8988T (cell line): ENCODE measurements around the gene GARIN5A.

Experiments used
- DNase-seq: peaks from one replicate; pipeline ENCODE4 v3.0.0; 2011

GARIN5A gene

DNA sequence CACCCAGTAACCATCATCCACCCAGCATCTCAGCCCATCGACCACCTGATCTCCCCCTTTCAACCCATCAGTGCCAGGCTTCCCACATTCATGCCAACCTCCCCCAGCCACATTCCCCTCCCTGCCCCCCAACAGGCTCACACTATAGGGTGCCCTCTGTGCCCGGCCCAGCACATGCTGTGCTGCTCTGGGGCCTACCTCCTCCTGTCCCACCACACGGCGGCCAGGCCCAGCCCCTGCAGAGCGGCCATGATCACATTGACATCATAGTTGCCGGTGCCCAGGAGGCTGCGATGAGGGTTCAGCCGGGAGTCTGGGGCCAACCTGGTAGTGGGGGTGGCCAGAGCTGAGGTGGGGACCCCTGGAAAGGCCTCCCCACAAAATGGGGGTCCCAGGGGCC, 30.7 kb upstream of the GARIN5A start:
- DNase-seq = no peak

DNA sequence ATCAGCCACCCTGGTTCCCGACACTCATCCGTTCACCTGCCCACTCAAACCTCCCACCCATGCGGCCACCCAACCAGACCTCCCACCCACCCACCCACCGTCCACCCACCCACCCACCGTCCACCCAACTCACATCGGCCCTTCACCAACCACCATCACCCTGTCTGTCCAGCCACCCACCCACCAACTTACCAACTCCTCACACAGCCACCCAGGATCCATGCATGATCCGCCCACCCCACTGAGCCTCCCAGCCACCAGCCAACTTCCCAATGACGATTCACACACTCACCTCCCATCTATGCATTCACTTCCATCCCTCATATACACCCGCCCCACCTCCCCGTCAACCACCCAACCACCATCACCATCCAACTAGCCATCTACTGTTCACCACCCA, 30.1 kb upstream of the GARIN5A start:
- no peak for DNase-seq

DNA sequence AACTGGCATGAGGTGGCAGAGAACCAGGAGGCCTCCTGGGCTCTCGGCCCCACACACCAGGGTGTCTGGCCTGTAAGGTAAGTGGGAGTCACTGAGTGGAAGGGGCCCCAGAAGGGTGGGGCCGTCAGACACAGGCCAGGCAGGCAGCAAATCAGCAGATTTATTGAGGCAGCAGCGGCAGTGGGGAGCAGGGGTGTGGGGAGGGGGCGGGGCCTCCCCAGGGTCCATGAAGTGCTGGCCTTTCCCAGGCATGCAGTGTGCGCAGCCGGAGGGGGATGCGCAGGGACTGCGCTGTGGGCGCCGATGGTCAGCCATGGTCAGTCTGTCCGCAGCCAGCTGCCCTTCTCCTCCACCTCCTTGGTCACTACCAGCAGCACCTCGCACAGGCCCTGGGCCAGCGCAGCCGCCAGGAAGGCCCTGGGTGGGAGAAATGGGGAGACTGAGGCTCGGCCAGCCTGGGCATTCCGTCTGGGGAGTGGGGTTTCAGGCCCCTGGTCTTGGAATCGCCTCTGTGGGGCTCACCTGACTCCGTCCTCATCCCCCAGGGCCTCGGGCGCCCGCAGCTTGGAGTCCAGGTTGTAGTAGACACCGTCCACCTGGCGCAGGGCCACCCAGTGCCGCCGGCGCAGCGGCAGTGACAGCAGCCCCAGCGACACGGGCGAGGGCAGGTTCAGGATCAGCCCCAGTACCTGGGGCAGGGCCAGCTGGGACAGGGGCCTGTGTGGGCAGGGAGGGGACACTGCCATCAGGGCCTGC, 29.4 kb upstream of the GARIN5A start:
- DNase-seq = no peak

GRCh38 chr19:50501568-50502475, 25.2 kb upstream of the GARIN5A start:
- no peak for DNase-seq

- DNase-seq = no peak
Observed at GRCh38 chr19:50501186-50501567, 24.5 kb upstream of the GARIN5A start.

DNA sequence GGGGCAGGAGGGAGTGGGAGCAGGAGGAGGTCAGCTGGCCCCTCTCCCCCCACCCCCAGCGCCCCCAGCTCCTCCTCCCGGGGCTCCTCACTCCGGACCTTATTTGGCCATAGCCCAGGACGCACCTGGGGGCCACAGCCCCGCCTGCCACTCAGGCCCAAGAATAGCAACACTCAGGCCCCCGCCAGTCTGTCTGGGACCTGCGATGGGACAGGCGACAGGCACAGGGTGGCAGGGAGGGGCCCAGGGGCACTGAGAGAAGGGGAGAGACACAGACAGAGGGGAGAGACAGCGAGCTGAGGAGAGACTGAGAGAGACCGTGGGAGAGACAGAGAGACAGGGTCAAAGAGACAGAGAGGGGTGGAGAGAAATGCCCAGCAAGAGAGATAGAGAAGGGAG, 24.1 kb upstream of the GARIN5A start:
- no peak for DNase-seq

DNA sequence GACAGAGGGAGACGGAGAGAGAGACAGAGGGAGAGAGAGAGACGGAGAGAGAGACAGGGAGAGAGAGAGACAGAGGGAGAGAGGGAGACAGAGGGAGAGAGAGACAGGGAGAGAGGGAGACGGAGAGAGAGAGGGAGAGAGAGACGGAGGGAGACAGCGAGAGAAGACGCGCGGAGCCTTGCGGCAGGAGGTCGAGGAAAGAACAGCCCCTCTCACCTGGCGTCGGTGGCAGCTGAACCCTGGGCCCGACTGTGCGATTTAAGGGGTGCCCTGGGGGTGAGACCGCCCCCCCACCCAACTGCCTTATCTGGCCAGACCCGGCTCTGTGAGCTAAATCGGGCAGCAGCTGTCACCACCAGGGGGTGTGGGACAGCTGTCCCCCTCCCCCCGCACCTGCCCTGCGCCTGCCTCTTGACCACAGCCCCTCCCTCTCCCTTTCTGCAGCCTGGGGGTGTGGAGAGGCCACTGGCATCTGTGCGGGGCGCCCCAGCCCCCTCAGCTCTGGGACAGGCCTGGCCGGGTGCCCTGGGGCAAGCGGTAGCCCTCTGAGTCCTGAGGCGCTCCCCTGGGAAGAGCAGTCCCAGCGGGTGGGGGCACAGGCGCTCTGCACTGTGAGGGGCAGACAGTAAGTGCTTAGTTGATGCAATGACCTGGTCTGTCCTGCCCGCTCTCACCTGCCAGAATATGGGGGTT, 23.6 kb upstream of the GARIN5A start:
- no peak for DNase-seq

- no peak for DNase-seq
Observed at GRCh38 chr19:50498219-50499056, 21.8 kb upstream of the GARIN5A start.

GRCh38 chr19:50497022-50497405, 20.4 kb upstream of the GARIN5A start:
- no peak for DNase-seq

GRCh38 chr19:50496189-50497021, 19.8 kb upstream of the GARIN5A start:
- DNase-seq = no peak

- DNase-seq = no peak
Observed at GRCh38 chr19:50495020-50495531, 18.4 kb upstream of the GARIN5A start.

DNA sequence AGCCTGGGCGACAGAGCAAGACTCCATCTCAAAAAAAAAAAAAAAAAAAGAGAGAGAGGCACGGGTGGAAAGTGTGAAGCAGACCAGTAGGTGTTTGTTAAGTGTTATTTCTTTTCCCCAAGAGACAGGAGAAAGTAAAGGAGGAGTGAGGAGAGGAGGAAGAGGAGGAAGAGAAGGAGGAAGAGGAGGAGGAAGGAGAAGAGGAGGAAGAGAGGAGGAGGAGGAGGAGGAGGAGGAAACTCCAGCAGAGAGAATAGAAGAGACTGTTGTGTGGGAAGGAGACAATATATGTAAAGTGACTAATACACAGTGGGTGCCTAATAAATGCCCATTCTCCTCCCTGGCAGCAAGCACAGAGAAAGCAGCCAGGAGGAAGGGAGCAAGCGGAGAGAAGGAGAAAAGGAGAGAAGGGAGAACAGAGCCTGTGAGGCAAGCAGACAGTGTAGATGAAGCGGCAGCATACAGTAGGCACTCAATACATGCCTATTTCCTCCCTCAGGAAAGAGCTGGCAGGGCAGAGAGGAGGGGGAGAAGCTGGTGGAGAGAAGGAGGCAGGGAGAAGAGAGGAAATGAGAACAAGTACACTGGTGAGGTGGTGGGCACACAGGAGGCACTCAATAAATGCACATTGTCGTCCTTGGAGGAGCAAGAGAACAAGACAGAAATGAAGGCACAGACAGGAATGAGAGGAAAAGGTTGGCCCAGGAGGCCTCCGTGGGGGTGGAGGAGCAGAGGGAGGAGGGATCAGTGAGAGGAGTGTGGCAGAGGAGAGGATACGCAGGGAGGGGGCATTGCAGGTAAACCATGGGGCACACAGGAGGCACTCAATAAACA, 17.8 kb upstream of the GARIN5A start:
- no peak for DNase-seq

DNA sequence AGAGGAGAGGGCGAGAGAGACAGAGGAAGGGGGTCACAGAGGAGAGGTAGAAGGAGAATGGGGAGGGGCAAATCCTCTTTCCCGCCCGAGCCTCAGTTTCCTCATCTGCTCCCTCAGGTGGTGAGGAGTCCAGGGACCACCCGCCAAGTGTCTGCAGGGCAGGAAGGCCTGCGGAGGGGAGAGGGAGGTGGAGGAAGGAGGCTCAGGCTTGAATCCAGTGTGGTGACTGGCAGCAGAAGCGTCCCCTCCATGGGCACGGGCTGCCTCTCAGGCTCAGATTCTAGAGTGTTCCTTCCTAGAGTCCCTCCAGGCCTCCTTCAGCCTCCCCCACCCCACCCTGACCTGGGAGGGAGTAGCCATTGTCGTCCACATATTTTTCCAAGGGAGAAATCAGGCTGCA, 16.5 kb upstream of the GARIN5A start:
- no peak for DNase-seq

DNA sequence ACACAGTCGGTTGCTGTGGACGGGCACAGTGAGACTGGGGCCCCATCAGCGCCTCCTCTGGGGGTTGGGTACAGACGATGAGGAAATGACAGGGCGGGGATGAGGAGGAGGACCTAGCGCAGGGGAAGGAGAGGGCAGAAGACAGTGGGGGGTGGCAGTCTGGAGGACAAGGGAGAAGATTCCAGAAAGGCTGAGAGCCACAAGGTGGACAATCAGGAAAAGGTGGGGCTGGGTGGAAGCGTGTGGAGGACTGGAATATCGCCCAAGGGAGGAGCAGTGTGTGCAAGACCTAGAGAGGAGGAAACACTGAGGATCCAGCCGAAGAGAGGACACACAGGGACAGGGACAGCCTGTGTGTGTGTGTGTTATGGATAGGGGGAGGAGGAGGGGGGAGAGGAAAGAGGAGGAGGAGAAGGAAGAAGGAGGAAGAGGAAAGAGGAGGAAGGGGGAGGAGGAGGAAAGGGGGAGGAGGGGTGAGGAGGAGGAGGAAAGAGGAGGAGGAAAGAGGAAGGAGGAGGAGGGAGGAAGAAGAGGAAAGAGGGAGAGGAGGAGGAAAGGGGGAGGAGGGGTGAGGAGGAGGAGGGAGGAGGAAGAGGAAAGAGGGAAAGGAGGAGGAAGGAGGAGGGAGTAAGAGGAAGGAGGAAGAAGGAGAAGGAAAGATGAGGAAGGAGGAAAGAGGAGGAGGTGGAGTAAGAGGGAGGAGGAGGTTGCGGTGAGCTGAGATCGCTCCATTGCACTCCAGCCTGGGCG, 15.8 kb upstream of the GARIN5A start:
- DNase-seq = no peak

DNA sequence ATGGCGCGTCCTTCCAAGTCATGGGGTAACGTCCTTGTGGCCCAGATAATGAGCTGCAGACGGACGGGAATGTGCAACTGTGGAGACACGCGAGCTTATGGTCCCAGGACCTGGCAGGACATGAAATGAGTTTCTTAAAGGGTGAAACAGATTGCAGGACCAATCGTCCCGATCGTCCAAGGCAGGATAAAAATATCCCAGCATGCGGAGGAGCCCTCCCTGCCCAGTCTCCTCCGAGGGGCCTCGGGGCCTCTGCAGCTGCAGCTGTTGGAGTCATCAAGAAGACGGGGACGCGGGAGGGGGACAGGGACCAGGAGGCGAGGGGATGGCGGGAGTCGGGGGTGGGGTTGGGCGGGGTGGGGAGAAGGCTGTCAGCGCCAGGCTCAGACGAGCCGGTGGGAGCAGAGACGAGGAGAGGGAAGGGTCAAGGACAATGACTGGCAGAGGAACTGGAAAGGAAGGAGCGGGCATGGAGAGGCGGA, 14.4 kb upstream of the GARIN5A start:
- no peak for DNase-seq

DNA sequence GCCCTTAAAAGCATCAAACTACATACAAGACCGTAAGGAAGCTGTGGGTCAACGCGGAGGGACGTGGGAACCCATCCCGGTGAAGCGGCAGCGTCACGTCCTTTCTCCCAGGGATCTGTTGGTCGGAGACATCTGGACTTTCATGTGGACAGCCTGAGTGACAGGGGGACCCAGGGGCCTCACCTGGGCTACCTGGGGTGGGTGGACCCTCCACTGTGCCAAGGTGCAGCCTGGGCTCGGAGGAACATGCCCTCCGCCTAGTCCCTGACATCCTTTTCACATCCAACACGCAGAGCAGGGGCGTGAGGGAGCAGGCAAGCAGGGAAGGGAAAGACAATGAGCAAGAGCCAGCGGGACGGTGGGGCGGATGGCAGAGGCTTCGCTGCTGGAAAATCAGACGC, 13.8 kb upstream of the GARIN5A start:
- no peak for DNase-seq

GRCh38 chr19:50489461-50490011, 12.9 kb upstream of the GARIN5A start:
- no peak for DNase-seq

DNA sequence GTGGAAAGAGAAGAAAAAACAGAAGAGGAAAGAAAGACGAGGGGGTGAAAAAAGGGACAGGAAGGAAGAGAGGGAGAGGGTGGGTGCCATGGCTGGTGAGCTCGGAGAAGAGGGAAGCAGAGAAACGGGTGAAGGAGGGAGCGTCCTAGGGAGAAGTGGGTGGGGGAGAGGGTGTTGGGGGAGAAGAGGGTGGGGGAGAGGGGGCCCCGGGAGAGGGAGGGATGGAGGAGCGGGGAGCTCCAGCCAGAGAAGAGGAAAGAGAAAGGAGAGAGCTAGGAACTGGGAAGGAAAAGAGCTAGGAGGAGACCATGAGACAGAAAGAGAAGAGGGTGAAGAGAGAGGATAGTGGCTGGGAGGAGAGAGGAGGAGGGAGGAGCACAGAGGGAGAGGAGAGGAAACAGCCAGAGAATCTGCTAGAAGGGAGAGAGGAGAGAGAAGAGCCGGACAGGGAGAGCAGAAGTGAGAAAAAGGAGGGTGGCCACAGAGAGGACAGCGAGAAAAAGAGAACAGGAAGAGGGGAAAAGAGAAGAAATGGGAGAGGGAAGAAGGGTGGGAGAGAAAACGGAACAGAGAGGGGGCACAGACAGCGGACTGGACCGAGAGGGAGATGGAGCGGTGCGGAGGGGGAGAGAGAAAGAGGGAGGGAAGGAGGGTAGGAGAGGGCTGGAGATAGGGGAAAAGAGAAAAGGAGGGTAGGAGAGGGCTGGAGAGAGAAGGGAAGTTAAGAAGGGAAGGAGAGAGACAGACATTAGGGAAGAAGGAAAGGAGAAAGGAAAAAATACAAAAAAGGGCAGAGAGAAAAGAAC, 11.9 kb upstream of the GARIN5A start:
- DNase-seq = no peak
